Measurements from ENCODE around the gene FGF21. TPM values are rescaled to one million over a fixed set of nuclear protein-coding genes. Genes with fewer than 3 reads are reported as not detected.
"Not testable (repeated sequence)": the region's sequence is repeated elsewhere in the genome, so short reads cannot be mapped to it uniquely, and the experiment has no call there.

Gene FGF21
- total and polyA plus RNA-seq, 2 donors from 2014 or later: not detected

DNA sequence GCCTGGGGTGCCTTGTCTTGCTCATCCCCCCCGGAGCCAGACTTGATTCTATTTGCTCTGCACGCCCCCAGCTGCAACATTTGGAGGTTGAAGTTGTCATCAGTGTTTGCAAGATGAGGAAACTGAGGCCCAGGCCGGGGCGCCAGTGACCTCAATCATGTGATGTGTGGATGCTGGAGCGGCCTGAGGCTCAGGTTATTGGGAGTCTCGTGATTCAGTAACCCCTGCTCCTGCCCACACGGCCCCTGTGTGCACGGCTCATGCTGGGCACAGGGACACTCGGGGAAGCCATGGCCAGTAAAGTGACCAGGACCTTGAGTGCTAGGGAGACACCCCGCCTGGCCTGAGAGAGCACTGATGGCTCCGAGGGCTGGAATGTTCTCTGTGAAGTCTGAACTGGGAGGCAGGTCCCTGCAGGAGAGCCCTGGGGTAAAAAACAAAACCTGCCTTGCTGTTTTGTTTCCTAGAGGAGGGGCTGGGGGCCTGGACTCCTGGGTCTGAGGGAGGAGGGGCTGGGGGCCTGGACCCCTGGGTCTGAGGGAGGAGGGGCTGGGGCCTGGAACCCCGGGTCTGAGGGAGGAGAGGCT lies 1.9 kb downstream of the FGF21 start:
- DNase-seq (peak in 1 of 5 donors; percentile 38), FAIRE-seq (no peak)
- Histone ChIP-seq H3K4me3 (ENCODE audit: low read length in 3 of 3) (no peak overlapping the region), H3K9ac (ENCODE audit: low read length in 3 of 3) (no peak overlapping the region), H3K27ac (ENCODE audit: low read depth in 2 of 2, low read length in 2 of 2) (no peak overlapping the region), H3K4me1 (ENCODE audit: control insufficient read depth in 2 of 3, insufficient read depth in 2 of 3, low read depth in 1 of 3, low read length in 3 of 3) (peaks cover 0 to 5% (median 0%) of the 10 kb centered on the region in 3 donors), H3K27me3 (ENCODE audit: control insufficient read depth, insufficient read depth, low read length) (peaks cover under 1% of the 10 kb centered on the region), H3K9me3 (ENCODE audit: control insufficient read depth in 2 of 3, insufficient read depth in 1 of 3, low read length in 3 of 3) (no peaks in the 10 kb centered on the region), H3K36me3 (ENCODE audit: control insufficient read depth in 2 of 3, insufficient read depth in 3 of 3, low read length in 3 of 3) (no peaks in the 10 kb centered on the region)
- TF ChIP-seq, protein P1, sequence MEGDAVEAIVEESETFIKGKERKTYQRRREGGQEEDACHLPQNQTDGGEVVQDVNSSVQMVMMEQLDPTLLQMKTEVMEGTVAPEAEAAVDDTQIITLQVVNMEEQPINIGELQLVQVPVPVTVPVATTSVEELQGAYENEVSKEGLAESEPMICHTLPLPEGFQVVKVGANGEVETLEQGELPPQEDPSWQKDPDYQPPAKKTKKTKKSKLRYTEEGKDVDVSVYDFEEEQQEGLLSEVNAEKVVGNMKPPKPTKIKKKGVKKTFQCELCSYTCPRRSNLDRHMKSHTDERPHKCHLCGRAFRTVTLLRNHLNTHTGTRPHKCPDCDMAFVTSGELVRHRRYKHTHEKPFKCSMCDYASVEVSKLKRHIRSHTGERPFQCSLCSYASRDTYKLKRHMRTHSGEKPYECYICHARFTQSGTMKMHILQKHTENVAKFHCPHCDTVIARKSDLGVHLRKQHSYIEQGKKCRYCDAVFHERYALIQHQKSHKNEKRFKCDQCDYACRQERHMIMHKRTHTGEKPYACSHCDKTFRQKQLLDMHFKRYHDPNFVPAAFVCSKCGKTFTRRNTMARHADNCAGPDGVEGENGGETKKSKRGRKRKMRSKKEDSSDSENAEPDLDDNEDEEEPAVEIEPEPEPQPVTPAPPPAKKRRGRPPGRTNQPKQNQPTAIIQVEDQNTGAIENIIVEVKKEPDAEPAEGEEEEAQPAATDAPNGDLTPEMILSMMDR (IDR thresholded peaks at IDR 0.05; ENCODE audit: borderline replicate concordance, extremely low read depth, insufficient read depth): no peak
- intact Hi-C loops (cut with DNase I): no loop called here

DNA sequence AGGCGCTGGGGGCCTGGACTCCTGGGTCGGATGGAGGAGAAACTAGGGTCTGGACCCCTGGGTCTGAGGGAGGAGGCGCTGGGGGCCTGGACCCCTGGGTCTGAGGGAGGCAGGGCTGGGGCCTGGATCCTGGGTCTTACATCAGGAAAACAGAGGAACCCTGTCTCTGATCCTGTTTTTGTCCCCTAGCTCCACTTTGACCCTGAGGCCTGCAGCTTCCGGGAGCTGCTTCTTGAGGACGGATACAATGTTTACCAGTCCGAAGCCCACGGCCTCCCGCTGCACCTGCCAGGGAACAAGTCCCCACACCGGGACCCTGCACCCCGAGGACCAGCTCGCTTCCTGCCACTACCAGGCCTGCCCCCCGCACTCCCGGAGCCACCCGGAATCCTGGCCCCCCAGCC lies 2.4 kb downstream of the FGF21 start:
- Histone ChIP-seq H3K36me3 (ENCODE audit: control insufficient read depth in 2 of 3, insufficient read depth in 3 of 3, low read length in 3 of 3) (no peaks in the 10 kb centered on the region), H3K27ac (ENCODE audit: low read depth in 2 of 2, low read length in 2 of 2) (no peak overlapping the region), H3K4me1 (ENCODE audit: control insufficient read depth in 2 of 3, insufficient read depth in 2 of 3, low read depth in 1 of 3, low read length in 3 of 3) (peaks cover 0 to 3% (median 0%) of the 10 kb centered on the region in 3 donors), H3K4me3 (ENCODE audit: low read length in 3 of 3) (no peak overlapping the region), H3K27me3 (ENCODE audit: control insufficient read depth, insufficient read depth, low read length) (no peaks in the 10 kb centered on the region), H3K9me3 (ENCODE audit: control insufficient read depth in 2 of 3, insufficient read depth in 1 of 3, low read length in 3 of 3) (no peaks in the 10 kb centered on the region), H3K9ac (ENCODE audit: low read length in 3 of 3) (no peak overlapping the region)
- intact Hi-C loops (cut with DNase I): no loop called here
- DNase-seq: peak in 2 of 5 donors; percentile 40 to 56
- TF ChIP-seq, protein P1 (IDR thresholded peaks at IDR 0.05; ENCODE audit: borderline replicate concordance, extremely low read depth, insufficient read depth): no peak
- FAIRE-seq: no peak

DNA sequence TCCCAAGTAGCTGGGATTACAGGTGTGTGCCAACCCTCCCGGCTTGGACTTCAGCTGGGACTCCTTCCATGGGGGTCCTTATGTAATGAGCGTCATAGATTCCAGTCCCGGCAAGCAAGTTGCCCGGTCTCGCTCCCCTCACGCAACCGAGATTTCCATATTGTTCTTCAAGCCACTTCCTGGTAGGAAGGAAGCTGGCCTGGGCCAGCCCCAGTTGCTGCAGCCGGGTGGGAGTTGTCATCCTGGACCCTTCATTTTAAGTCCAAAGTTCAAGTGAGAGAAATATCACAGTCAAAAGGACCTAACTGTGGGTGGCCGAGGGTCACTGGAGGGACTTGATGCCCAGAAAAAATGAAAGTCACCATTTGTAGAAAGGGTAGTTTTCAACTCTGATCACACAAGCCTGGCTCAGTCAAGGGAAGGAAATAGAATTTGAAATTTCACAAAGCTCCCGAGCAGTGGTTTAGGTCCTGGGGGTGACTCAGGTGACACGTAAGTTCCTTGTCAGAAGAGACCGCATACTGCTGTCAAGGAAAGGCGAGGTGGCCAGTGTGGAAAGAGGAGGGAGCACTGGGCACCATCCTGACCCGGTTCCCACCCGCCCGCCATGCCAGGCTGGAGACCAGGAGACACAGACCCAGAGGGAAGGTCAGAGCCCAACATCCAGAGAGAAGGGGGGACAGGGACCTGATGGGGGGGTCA lies 5.3 kb downstream of the FGF21 start:
- DNase-seq (peak in 1 of 5 donors; percentile 30), FAIRE-seq (no peak)
- no peaks in the 10 kb centered on the region for H3K4me1 ChIP-seq (ENCODE audit: control insufficient read depth in 2 of 3, insufficient read depth in 2 of 3, low read depth in 1 of 3, low read length in 3 of 3)
- no peaks in the 10 kb centered on the region for H3K36me3 ChIP-seq (ENCODE audit: control insufficient read depth in 2 of 3, insufficient read depth in 3 of 3, low read length in 3 of 3)
- H3K27ac ChIP-seq (ENCODE audit: low read depth in 2 of 2, low read length in 2 of 2): peak overlapping the region in 1 of 2 donors; percentile 60
- no peak overlapping the region for H3K4me3 ChIP-seq (ENCODE audit: low read length in 3 of 3)
- TF ChIP-seq, protein P1 (IDR thresholded peaks at IDR 0.05; ENCODE audit: borderline replicate concordance, extremely low read depth, insufficient read depth): no peak
- intact Hi-C loops (cut with DNase I): no loop called here
- H3K9me3 ChIP-seq (ENCODE audit: control insufficient read depth in 2 of 3, insufficient read depth in 1 of 3, low read length in 3 of 3): no peaks in the 10 kb centered on the region
- no peaks in the 10 kb centered on the region for H3K27me3 ChIP-seq (ENCODE audit: control insufficient read depth, insufficient read depth, low read length)
- H3K9ac ChIP-seq (ENCODE audit: low read length in 3 of 3): no peak overlapping the region

DNA sequence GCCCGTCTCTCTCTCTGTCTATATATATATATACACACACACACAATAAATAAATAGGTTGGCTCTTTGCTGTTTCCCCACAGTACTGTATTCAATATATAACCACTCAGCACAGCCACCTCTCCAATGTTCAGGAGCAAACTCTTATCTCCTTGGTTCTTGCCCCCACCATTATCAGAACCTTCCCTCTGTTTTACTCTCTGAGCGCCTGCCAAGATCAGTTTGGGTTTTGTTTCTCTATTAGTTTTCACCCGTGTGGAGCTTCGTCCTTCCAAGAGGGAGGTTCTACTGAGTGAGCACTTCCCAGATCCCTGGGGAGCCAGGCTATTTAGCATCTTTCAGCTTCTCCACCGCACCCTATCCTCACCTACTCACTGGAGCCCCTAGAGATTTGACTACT lies 10.5 kb downstream of the FGF21 start:
- H3K27me3 ChIP-seq (ENCODE audit: control insufficient read depth, insufficient read depth, low read length); DNase-seq; H3K9ac ChIP-seq (ENCODE audit: low read length in 3 of 3); H3K4me3 ChIP-seq (ENCODE audit: low read length in 3 of 3); H3K4me1 ChIP-seq (ENCODE audit: control insufficient read depth in 2 of 3, insufficient read depth in 2 of 3, low read depth in 1 of 3, low read length in 3 of 3); FAIRE-seq; intact Hi-C loops (cut with DNase I); H3K27ac ChIP-seq (ENCODE audit: low read depth in 2 of 2, low read length in 2 of 2); H3K36me3 ChIP-seq (ENCODE audit: control insufficient read depth in 2 of 3, insufficient read depth in 3 of 3, low read length in 3 of 3); H3K9me3 ChIP-seq (ENCODE audit: control insufficient read depth in 2 of 3, insufficient read depth in 1 of 3, low read length in 3 of 3): not testable (repeated sequence)

DNA sequence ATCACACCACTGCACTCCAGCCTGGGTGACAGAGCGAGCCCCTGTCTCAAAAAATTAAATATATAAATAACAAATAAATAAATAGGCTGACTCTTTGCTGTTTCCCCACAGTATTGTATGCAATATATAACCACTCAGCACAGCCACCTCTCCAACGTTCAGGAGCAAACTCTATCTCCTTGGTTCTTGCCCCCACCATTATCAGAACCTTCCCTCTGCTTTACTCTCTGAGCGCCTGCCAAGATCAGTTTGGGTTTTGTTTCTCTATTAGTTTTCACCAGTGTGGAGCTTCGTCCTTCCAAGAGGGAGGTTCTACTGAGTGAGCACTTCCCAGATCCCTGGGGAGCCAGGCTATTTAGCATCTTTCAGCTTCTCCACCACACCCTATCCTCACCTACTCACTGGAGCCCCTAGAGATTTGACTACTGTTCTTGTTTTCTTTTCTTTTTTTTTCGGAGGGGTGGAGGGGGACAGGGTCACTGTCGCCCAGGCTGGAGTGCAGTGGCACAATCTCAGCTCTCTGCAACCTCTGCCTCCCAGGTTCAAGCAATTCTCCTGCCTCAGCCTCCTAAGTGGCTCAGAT lies 12.9 kb downstream of the FGF21 start:
- DNase-seq; H3K9ac ChIP-seq (ENCODE audit: low read length in 3 of 3); FAIRE-seq; H3K36me3 ChIP-seq (ENCODE audit: control insufficient read depth in 2 of 3, insufficient read depth in 3 of 3, low read length in 3 of 3); H3K27ac ChIP-seq (ENCODE audit: low read depth in 2 of 2, low read length in 2 of 2); H3K9me3 ChIP-seq (ENCODE audit: control insufficient read depth in 2 of 3, insufficient read depth in 1 of 3, low read length in 3 of 3); H3K4me1 ChIP-seq (ENCODE audit: control insufficient read depth in 2 of 3, insufficient read depth in 2 of 3, low read depth in 1 of 3, low read length in 3 of 3); H3K4me3 ChIP-seq (ENCODE audit: low read length in 3 of 3); intact Hi-C loops (cut with DNase I); H3K27me3 ChIP-seq (ENCODE audit: control insufficient read depth, insufficient read depth, low read length): not testable (repeated sequence)
